AG08396 (cell line): Measurements from ENCODE around the gene FRRS1L.

Experiments used
- DNase-seq: peaks from one replicate; pipeline ENCODE4 v3.0.0; 2012; ENCODE audit warnings: low spot score, mixed read lengths

Gene FRRS1L

GRCh38 chr9:109101810-109102209 lies 65.2 kb downstream of the FRRS1L start:
- DNase-seq: no peak

- DNase-seq: no peak
These were observed 65.8 kb downstream of the FRRS1L start for GRCh38 chr9:109101202-109101595.

GRCh38 chr9:109100543-109101201 lies 66.4 kb downstream of the FRRS1L start:
- no peak for DNase-seq

- no peak for DNase-seq
These were observed 68.1 kb downstream of the FRRS1L start for GRCh38 chr9:109098960-109099308.

- peak; percentile 18 for DNase-seq
These were observed 68.7 kb downstream of the FRRS1L start for GRCh38 chr9:109098171-109098959.

- DNase-seq: no peak
These were observed 69.9 kb downstream of the FRRS1L start for GRCh38 chr9:109097146-109097545.

- no peak for DNase-seq
These were observed 71.7 kb downstream of the FRRS1L start for GRCh38 chr9:109095321-109095720.

GRCh38 chr9:109094268-109094667 lies 72.8 kb downstream of the FRRS1L start:
- DNase-seq: no peak

- no peak for DNase-seq
These were observed 74.5 kb downstream of the FRRS1L start for GRCh38 chr9:109092587-109092986.

- no peak for DNase-seq
These were observed 74.9 kb downstream of the FRRS1L start for GRCh38 chr9:109092051-109092580.

- DNase-seq: no peak
These were observed 78.8 kb downstream of the FRRS1L start for GRCh38 chr9:109088221-109088620.

- DNase-seq: no peak
These were observed 79.3 kb downstream of the FRRS1L start for GRCh38 chr9:109087795-109088194.

GRCh38 chr9:109086221-109086620 lies 80.8 kb downstream of the FRRS1L start:
- no peak for DNase-seq

GRCh38 chr9:109085510-109085909 lies 81.5 kb downstream of the FRRS1L start:
- no peak for DNase-seq

- no peak for DNase-seq
These were observed 83.1 kb downstream of the FRRS1L start for GRCh38 chr9:109083813-109084405.

GRCh38 chr9:109083141-109083540 lies 83.9 kb downstream of the FRRS1L start:
- no peak for DNase-seq

- no peak for DNase-seq
These were observed 84.9 kb downstream of the FRRS1L start for GRCh38 chr9:109082091-109082620.
